Measurements from ENCODE around the gene CALHM3. TPM values are rescaled to one million over a fixed set of nuclear protein-coding genes. Genes with fewer than 3 reads are reported as not detected.

CALHM3 gene
- total RNA-seq, 1 experiment from 2014 or later, result 0.47 TPM

DNA sequence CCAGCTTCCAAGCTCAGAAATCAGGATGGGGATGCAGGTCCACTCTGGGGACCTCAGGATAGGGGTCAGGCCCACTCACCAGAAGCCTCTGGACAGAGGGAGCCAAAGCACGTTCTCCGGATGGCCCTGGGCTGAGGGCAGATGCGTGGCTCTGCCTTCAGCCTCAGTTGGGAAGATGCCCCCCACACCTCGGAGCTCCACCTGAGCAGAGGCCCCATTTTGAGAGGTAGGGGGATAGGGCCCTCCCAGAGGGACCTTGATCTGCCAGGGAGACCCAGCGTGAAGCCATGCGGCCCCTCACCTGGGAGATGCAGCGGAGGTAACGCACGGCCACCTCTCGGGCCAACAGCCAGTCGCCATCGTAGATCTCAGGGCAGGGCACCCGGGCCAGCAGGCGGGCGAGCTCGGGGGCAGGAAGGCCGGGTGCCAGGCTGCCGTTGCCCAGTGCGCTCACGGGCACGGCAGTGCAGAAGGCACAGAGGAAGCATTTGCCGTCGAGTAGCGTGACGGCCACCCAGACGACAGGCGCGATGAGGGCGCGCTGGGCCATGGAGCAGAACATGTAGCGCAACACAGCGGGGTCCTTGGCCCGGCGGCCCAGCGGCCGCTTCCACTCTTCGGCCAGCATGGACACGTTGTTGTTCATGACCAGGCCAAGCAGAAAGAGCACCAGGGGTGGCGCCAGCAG lies 21.0 kb downstream of the CALHM3 start:
- no peak for DNase-seq (ENCODE audit: low read depth)
- in situ Hi-C loops (cut with HindIII; ENCODE audit: low pct_unique_long_range_greater_than_20kb, low sequenced_read_pairs), result no loop called here

DNA sequence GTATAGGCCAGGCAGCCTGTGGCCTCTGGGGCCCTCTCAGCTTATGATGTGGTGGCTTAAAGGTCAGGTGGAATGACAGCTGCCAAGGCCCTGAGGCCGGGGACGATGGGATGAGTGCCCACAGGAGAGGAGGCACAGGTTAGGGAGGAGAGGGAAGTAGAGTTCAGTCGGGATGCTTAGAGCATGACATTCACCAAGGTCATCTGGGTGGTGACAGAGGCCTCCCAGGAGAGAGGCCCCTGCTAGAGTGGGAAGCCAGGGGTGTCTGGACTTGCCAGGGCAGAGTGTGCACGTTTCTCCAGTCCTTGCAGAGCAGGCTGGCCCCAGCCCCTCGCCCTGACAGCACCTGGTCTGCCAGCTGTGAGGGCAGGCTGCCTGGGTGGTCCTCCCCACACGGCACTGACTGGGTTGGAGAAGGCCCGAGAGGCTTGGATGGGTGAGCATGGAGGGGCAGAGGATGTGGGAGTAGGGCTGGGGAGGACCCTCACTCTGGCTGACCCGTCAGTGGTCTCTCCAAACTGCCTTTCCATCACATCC lies 21.8 kb downstream of the CALHM3 start:
- in situ Hi-C loops (cut with HindIII; ENCODE audit: low pct_unique_long_range_greater_than_20kb, low sequenced_read_pairs), result no loop called here

DNA sequence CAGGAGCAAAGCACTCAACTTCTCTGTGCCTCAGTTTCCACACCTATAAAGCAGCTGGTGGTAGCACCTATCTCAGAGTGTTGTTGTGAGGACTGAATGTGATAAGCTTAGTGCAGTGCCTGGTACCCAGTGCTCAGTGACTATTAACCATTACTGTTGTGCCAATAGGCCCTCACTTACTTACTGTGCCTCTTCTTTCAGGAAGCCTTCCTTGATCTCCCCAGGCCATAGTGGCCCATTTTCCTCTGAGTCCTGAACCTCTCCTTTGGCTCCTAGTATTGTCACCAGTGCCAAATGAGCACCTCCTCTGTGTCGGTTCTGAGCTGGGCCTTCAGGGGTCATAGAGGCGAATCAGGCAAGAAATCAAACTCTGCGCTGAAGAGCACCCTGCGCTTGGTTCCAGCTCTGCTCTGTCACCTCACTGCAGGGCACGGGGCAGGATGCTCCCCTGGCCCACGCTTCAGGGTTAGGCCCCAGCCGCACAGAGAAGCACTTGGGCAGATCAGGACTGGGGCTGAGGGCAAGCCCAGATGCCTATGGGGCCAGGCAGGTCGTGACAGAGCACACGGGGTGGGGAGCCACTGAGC lies 22.9 kb downstream of the CALHM3 start:
- DNase-seq (ENCODE audit: low read depth), result no peak
- in situ Hi-C loops (cut with HindIII; ENCODE audit: low pct_unique_long_range_greater_than_20kb, low sequenced_read_pairs), result no loop called here

More for the DNA sequence above, 21.8 kb downstream of the CALHM3 start:
- DNase-seq (ENCODE audit: low read depth), result no peak

DNA sequence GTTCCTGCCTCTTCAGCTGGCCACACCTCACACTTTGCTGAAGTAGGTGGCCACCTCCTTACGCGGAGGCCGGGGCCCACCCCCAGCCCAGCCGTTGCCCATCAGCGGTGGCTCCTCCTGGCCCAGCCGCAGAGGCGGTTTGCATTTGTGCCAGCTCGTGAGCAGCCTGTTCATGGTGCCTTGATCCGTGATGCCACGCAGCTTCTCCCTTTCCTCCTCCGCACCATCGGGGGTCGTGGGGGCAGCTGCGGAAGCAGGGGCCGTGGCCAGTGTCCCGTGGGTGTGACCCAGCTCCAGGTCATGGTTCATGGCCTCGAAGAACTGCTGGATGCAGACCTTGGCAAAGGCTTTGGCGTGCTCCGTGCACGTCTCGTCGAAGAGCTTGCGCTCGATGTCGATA lies 23.8 kb downstream of the CALHM3 start:
- in situ Hi-C loops (cut with HindIII; ENCODE audit: low pct_unique_long_range_greater_than_20kb, low sequenced_read_pairs), result no loop called here
- DNase-seq (ENCODE audit: low read depth), result no peak

DNA sequence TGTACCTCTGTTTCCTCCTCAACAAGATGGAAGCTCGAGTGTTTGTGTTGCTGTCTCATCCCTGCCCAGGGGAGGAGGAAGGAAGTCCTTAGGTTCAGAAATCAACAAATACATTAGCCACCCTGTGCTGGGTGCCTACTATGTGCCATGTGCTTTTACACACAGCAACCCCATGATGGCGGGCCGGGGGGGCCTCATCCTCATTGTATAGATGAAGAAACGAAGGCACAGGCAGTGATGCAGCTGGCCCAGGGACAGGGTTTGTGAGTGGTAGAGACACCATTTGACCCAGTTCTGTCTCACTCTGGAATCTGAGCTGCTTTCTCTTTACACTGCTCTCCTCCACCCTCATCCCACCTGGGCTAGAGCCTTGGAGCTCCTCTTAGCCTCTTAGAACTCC lies 25.0 kb downstream of the CALHM3 start:
- DNase-seq (ENCODE audit: low read depth), result no peak
- in situ Hi-C loops (cut with HindIII; ENCODE audit: low pct_unique_long_range_greater_than_20kb, low sequenced_read_pairs), result no loop called here

DNA sequence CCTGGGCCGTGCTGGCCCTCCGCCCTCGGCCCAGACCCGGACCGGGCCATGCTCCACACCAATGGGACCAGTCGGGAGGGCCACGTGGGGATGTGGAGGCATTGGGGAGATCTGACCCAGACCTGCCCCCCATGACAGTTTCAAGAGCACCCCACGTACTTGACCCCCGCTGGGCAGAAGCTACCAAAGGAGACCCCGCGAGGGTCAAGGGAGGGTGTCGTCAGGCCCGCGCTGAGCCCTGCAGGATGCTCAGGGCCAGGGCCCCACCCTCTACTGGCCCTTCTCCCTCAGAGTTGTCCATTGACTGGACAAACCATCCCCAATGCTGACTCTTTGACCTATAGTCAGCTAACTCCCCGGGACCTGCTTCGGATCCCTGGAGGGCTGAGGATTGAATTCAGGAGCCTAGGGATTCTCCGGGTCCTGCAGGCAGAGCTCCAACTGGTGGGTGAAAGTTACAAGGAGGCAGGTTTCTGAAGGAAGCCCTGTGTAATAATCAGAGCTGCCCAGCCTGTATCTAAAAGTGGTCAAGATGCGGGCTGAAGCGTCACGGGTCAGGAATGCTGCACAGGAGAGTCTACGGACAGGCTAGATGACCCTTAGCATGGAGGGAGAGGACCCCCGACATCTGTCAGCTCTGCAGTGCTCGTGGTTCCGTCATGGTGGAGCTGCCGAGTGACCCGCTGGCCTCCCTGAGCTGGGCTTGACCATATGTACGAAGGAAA lies 26.4 kb downstream of the CALHM3 start:
- DNase-seq (ENCODE audit: low read depth), result no peak
- in situ Hi-C loops (cut with HindIII; ENCODE audit: low pct_unique_long_range_greater_than_20kb, low sequenced_read_pairs), result no loop called here

DNA sequence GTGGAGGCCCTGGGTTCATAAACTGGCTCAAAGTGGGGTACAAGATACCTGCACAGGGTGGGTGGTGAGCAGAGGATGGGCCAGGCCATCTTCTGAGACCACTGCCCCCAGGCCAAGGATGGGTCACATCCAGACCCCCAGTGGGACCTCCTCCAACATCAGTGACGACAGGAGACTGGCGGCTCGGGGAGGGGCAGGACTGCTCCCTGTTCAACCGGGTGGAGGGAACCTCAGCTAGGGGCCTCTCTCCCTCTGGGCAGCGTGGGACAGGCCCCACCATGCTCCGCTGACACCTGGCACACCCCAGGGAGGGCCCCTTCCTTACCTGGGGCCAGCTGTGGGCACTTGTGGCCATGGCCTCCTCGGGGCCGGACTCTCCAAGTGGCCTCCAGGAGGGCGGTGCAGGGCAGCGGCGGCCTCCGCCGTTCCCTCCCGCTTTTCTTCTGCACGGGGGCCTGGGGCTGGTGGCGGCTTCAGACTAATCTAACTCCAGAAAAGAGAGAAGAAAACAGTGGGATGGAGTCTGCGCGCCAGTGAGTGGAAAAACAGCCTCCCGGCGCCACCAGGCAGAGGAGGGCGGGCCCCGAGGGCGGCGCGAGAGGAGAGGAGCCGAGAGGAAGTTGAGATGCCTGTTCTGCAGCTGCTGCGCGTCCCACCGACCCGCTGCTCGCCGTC lies 27.1 kb downstream of the CALHM3 start, which contains the start of gene CALHM2:
Gene CALHM2, minus strand, starts transcription at position 540 of the 675 bp plus-strand sequence. CDS start 2,429 bp downstream, outside the sequence.
- DNase-seq (ENCODE audit: low read depth), result peak; percentile 12
- in situ Hi-C loops (cut with HindIII; ENCODE audit: low pct_unique_long_range_greater_than_20kb, low sequenced_read_pairs), result no loop called here

DNA sequence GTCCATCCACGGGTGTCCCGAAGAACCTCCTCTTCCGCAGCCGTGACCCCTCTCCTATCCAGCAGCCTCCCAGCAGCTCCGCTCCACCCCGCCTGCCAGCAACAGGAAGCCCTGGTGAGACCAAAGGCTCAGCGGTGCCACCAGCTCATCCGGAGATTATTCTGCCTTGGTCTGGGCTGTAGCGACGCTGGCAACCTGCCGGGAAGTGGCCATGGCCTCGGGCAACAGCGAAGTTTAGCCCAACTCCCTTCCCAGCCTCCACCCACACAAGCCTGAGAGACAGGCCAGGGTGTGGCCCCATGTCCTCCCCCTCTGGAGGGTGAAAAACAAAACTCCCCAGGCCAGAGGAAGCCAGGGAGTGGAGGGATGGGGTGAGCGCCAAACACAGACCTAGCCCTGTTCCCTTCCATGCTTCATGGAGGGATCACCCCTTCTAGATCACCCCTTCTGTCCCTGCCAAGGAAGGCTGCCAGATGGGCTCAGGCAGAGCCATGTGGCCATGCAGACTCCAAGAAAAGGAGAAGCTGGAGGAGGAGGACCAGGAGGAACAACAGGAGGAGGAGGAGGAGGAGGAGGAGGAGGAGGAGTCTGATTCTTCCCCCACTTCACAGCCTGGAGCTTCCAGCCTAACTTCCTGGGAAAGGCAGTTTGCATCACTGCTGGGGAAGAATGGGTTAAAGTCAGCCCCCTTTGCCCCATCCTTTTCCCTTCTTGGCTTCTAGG lies 27.8 kb downstream of the CALHM3 start:
- no peak for DNase-seq (ENCODE audit: low read depth)
- in situ Hi-C loops (cut with HindIII; ENCODE audit: low pct_unique_long_range_greater_than_20kb, low sequenced_read_pairs), result no loop called here

DNA sequence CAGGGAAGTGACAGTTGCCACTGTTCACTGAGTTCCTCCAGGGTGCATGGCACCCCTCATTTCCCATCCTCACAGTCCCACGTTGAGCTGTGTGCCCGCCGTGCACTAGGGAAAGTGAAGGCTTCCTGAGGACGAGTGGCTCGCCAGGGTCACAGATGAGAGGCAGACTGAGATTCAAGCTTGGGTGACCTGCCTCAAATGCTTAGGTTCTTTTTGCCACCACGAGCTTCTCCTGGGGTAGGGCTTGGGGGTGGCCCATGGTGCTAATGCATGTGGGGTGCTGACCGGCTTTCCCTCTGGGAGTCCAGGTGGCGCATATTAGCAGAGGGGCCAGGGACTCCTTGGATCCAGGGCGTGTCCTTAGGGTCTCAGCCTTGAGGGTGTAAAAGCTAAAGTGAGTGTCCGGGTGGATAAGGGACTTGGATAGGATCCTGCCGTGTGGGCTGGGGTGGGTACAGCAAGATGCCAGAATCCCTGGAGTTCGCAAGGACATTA lies 28.8 kb downstream of the CALHM3 start:
- DNase-seq (ENCODE audit: low read depth), result no peak
- in situ Hi-C loops (cut with HindIII; ENCODE audit: low pct_unique_long_range_greater_than_20kb, low sequenced_read_pairs), result no loop called here

DNA sequence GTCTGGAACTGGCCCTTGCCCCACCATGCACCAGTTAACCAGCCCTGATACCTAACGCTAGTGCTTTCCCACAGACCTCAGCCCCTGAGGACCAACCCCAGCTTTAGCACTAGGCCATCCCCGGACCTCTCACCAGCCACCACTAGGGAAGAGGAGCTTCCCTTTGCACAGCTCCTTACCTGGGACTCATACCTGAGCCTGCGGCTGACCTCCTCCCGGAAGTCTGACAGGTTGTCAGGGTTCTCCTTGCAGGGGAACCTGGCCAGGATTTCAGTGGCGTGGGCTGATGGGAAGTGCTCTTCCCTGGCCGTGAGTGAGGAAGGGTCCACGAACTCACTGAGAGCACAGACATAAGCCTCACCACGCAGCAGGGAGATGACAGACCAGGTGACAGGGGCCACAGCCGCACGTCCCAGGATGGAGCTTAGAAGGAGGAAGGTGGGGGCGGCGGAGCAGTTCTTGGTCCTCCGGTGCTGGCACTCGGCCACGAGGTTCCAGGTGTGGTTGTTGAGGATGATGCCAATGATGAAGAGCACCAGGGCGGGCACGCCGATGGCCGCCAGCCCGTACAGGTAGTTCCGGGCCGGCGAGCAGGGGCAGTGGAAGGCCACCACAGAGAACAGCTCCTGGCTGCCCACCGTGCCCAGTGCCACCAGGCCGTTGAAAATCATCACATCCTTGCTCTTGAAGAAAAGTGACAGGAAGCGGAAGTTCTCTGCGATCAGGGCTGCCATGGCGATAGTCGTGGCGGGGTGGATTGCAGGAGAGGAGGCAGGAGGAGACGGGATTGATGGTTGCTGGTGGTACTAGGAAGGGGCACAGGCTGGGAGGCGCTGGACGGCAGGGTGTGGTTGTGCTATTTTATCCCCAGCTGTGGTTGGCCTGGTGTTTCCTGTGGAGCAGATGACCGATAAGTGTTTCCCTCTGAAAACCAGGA lies 29.6 kb downstream of the CALHM3 start:
- no peak for DNase-seq (ENCODE audit: low read depth)
- in situ Hi-C loops (cut with HindIII; ENCODE audit: low pct_unique_long_range_greater_than_20kb, low sequenced_read_pairs), result no loop called here

DNA sequence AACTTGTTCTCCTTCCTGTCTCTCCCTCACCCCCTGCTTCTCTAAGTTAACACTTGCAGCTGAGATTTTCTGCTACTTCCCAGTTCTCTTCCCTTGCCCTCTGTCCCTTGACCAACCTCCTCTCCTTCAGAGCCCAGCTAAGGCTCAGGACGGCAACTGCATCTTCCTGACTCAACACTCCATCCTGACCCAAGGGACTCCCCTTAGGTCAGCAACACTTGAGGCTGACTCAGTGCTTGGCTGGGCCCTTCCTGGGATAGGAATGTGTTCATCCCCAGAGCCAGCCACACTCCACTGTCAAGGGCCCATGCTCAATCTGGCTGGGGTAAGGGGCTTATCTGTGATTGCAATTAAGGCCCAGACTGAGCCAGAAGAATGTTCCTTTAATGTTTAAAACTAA lies 30.3 kb downstream of the CALHM3 start:
- no peak for DNase-seq (ENCODE audit: low read depth)

DNA sequence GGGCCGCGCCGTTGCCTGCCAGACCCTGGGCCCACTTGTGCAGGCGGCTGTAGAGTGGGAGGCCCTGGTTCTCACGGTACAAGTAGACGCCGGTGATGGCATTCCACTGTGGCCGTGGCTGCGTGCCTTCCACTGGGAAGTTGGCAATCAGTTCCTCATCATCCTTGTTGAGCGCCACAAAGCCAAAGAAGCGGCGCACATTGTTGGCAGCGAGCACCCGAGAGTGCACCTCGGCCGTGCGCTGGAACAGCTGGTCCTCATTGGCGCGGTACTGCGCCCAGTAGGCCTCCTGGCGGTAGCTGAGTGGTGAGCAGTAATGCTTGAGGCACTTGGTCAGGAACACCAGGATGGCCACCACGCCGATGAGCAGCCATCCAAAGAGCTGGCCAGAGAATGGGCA lies 31.9 kb downstream of the CALHM3 start:
- DNase-seq (ENCODE audit: low read depth), result no peak
- in situ Hi-C loops (cut with HindIII; ENCODE audit: low pct_unique_long_range_greater_than_20kb, low sequenced_read_pairs), result no loop called here

More for the DNA sequence above, 30.3 kb downstream of the CALHM3 start:
- in situ Hi-C loops (cut with HindIII; ENCODE audit: low pct_unique_long_range_greater_than_20kb, low sequenced_read_pairs), result no loop called here

DNA sequence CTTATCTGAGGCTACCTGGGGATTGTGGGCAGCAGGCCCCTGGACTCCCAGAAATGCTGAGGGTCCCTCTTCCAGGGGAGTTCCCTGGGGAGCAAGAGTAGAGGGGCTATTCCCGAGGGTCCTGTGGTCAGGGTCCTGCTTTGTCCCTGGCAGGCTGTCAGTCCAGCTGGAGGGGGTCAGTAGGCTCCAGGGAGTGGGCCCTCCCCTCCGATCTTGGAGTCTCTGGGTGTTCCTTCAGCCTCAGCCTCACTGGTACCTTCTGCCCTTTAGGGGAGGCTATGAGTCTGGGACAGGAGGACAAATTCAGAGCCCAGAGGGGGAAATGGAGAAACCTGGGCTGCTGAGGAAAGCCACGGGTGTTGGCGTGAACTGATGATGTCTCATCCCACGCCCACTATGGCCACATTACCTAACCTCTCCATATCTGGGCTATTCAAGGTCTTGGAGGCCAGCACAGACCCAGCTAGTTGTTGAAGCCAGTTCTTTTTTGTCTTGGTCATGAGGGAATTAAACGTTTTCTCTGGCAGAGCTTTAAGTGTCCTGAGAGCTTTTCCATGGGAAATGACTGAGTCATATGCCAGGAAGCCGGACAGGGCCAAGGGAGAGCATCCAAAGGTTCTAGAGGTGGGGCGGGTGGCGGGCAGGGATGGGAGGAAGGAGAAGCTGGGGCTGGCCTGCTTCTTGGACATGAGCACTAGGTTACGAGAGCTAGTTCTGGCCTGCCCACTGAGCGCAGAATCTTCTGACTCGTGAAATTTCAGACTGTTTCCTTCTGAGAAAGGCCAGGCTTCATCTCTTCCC lies 33.1 kb downstream of the CALHM3 start:
- in situ Hi-C loops (cut with HindIII; ENCODE audit: low pct_unique_long_range_greater_than_20kb, low sequenced_read_pairs), result no loop called here
- no peak for DNase-seq (ENCODE audit: low read depth)

DNA sequence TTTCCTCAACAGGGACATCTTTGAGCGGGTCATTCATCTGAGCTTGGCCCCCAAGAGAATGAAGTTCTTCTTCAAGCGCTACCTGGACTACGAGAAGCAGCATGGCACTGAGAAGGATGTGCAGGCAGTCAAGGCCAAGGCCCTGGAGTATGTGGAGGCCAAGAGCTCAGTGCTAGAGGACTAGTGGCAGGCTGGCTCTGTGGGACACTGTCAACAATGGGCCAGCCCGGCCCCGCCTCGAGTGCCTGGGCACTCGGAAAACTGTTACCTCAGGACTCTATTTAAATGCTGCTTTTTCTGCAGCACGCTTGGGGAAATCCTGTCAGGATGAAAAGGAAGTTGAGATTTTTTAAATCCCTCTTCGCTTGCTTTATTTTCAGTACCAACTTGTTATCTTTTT lies 33.7 kb downstream of the CALHM3 start:
- DNase-seq (ENCODE audit: low read depth), result no peak
- in situ Hi-C loops (cut with HindIII; ENCODE audit: low pct_unique_long_range_greater_than_20kb, low sequenced_read_pairs), result no loop called here

DNA sequence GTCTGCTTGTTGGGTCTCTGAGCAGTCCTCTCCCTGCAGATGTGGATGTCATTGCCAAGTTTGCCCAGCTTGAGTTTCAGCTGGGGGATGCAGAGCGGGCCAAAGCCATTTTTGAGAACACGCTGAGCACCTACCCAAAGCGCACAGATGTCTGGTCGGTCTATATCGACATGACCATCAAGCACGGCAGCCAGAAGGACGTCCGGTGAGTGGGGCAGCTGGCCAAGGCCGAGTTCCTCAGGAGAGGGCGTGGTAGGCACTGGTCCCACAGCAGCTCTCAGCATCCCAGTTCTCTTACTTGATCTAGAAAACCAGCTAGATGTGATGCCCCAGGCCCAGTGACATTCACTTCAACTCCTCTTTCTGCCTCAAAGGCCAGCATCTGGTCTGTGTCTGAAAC lies 34.6 kb downstream of the CALHM3 start:
- in situ Hi-C loops (cut with HindIII; ENCODE audit: low pct_unique_long_range_greater_than_20kb, low sequenced_read_pairs), result no loop called here
- DNase-seq (ENCODE audit: low read depth), result no peak

DNA sequence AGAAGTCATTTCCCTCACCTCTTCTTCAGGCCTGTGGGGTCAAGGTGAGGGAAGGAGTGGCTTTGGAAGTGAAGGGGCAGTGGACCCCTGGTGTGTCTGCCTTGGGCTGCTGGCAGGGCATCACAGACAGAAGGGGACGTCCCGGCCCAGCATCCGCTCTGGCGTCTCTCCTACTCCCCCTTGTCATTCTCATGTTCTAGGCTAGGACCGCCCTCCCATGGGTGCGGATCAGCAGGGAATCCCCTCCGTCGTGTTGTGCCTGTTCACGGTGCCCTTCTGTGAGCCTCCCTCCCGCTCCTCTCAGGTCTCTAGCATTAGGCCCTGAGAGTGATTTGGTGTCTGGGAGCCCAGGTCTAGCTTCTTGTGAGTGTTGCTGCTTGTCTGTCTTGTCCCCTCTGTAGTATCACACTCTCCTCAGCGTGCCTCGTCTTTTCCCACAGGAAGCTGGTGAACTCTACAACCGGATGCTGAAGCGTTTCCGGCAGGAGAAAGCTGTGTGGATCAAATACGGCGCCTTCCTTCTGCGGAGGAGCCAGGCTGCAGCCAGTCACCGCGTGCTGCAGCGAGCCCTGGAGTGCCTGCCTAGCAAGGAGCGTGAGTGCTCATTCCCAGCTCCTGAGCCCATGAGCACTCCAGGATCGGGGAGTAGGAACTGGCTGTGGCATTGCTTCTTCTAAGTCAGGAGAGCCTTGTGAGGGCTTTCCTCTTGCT lies 35.4 kb downstream of the CALHM3 start:
- in situ Hi-C loops (cut with HindIII; ENCODE audit: low pct_unique_long_range_greater_than_20kb, low sequenced_read_pairs), result no loop called here
- no peak for DNase-seq (ENCODE audit: low read depth)
